Measurements from ENCODE around the gene MAP1A. TPM values are rescaled to one million over a fixed set of nuclear protein-coding genes. Genes with fewer than 3 reads are reported as not detected.

MAP1A gene
- total and polyA plus RNA-seq, 3 experiments from 2014 or later: 0.09 to 0.92 (median 0.75) TPM

- peaks cover 34 to 43% (median 42%) of the 10 kb centered on the region in 3 donors for H3K4me1 Mint-ChIP-seq
- ChIA-PET POLR2A (no interaction called here), CTCF (interaction anchor here (1.1 to 2.4 kb wide), 2 partner anchors 23 to 26 kb away, joined by 4 to 10 read pairs; no protein-coding TSS in a partner anchor)
- no peaks in the 10 kb centered on the region for H3K36me3 ChIP-seq (ENCODE audit: insufficient read depth, low read length)
- no peaks in the 10 kb centered on the region for H3K9me3 ChIP-seq (ENCODE audit: low read length)
- no peak overlapping the region for H3K27ac ChIP-seq (ENCODE audit: low read depth, low read length)
- H3K36me3 Mint-ChIP-seq: peaks cover 0 to 57% (median 4%) of the 10 kb centered on the region in 3 donors
- H3K9me3 Mint-ChIP-seq: no peaks in the 10 kb centered on the region
- H3K27me3 ChIP-seq (ENCODE audit: insufficient read depth, low read length, poor library complexity, severe bottlenecking): no peaks in the 10 kb centered on the region
- no peaks in the 10 kb centered on the region for H3K27me3 Mint-ChIP-seq
- H3K4me3 ChIP-seq (ENCODE audit: low read length): no peak overlapping the region
- peak overlapping the region in 3 of 8 donors; percentile 23 to 65 (median 61) for H3K27ac Mint-ChIP-seq
- H3K4me1 ChIP-seq (ENCODE audit: insufficient read depth, low read length): peaks cover 20% of the 10 kb centered on the region
- H3K4me3 Mint-ChIP-seq: no peak overlapping the region
- no peak for DNase-seq
Observed at GRCh38 chr15:43488790-43489189, 28.6 kb upstream of the MAP1A start.

DNA sequence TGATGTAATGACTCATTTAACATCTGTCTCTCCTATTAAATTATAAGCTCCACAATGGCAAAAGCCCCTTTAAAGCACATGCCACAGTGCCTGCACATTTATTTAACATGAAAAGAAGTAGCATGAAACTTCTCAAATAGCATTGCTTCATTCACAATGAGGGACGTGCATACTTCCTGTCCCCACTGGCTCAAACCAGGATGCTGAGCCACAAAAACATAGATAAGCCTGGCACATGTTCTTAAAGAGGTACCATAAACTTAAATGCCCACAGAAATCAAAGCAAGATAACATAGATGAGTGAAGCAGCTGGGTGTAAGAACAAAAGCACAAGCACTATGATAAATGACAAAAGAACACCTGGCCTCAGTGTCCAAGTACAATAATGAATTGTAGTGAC lies 28.2 kb upstream of the MAP1A start:
- Mint-ChIP-seq H3K4me1 (peaks cover 33 to 42% (median 41%) of the 10 kb centered on the region in 3 donors), H3K9me3 (no peaks in the 10 kb centered on the region), H3K27me3 (no peaks in the 10 kb centered on the region), H3K36me3 (peaks cover 0 to 53% (median 4%) of the 10 kb centered on the region in 3 donors), H3K27ac (peak overlapping the region in 7 of 8 donors; percentile 3 to 65 (median 31)), H3K4me3 (peak overlapping the region in 1 of 7 donors; percentile 23)
- ChIA-PET POLR2A (no interaction called here), CTCF (interaction anchor here (1.1 to 2.4 kb wide), 2 partner anchors 22 to 25 kb away, joined by 4 to 10 read pairs; no protein-coding TSS in a partner anchor)
- peaks cover 20% of the 10 kb centered on the region for H3K4me1 ChIP-seq (ENCODE audit: insufficient read depth, low read length)
- no peak for DNase-seq
- no peak overlapping the region for H3K27ac ChIP-seq (ENCODE audit: low read depth, low read length)
- no peaks in the 10 kb centered on the region for H3K9me3 ChIP-seq (ENCODE audit: low read length)
- no peak overlapping the region for H3K4me3 ChIP-seq (ENCODE audit: low read length)
- H3K27me3 ChIP-seq (ENCODE audit: insufficient read depth, low read length, poor library complexity, severe bottlenecking): no peaks in the 10 kb centered on the region
- H3K36me3 ChIP-seq (ENCODE audit: insufficient read depth, low read length): no peaks in the 10 kb centered on the region

DNA sequence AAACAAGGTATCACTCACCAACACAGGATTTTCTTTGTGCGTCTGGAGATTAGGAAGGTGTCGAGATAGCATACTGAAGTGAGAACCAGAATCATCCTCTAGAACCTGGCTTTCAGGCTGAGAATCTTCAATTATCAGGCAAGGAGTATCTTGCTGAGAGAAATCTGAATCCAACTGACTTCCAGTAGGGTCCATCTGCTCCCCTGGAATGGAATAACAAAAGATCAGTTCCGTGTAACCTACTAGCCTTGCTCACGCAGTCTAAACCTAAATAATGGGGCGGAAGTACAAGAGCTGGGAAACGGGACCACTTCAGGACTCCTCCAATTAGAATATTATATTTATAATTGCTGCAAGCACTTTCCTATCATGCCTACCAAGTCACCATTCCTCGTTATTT lies 25.1 kb upstream of the MAP1A start:
- Histone ChIP-seq H3K4me1 (ENCODE audit: insufficient read depth, low read length) (peaks cover 20% of the 10 kb centered on the region), H3K27me3 (ENCODE audit: insufficient read depth, low read length, poor library complexity, severe bottlenecking) (no peaks in the 10 kb centered on the region), H3K36me3 (ENCODE audit: insufficient read depth, low read length) (no peaks in the 10 kb centered on the region), H3K9me3 (ENCODE audit: low read length) (no peaks in the 10 kb centered on the region), H3K27ac (ENCODE audit: low read depth, low read length) (peak overlapping the region; percentile 92), H3K4me3 (ENCODE audit: low read length) (peak overlapping the region; percentile 85)
- Mint-ChIP-seq H3K4me1 (peaks cover 28 to 40% (median 38%) of the 10 kb centered on the region in 3 donors), H3K4me3 (peak overlapping the region; percentile 89 to 98 (median 94)), H3K36me3 (peaks cover 0 to 38% (median 2%) of the 10 kb centered on the region in 3 donors), H3K27ac (peak overlapping the region; percentile 75 to 99 (median 98)), H3K9me3 (no peaks in the 10 kb centered on the region), H3K27me3 (no peaks in the 10 kb centered on the region)
- CTCF ChIA-PET: interaction anchor here (2.6 kb wide), 1 partner anchor 19 kb away, joined by 20 read pairs; no protein-coding TSS in a partner anchor
- no peak for DNase-seq
- POLR2A ChIA-PET: interaction anchor here (2.3 kb wide), 1 partner anchor 19 kb away, joined by 27 read pairs; no protein-coding TSS in a partner anchor

- peak; percentile 91 to 97 (median 93) for DNase-seq
- Histone ChIP-seq H3K9me3 (ENCODE audit: low read length) (no peaks in the 10 kb centered on the region), H3K4me1 (ENCODE audit: insufficient read depth, low read length) (peaks cover 20% of the 10 kb centered on the region), H3K27ac (ENCODE audit: low read depth, low read length) (peak within 1 kb of the TSS; percentile 92), H3K4me3 (ENCODE audit: low read length) (peak within 1 kb of the TSS; percentile 85), H3K27me3 (ENCODE audit: insufficient read depth, low read length, poor library complexity, severe bottlenecking) (no peaks in the 10 kb centered on the region), H3K36me3 (ENCODE audit: insufficient read depth, low read length) (no peaks in the 10 kb centered on the region)
- Mint-ChIP-seq H3K4me3 (peak within 1 kb of the TSS; percentile 89 to 98 (median 94)), H3K27ac (peak within 1 kb of the TSS; percentile 75 to 99 (median 98)), H3K4me1 (peaks cover 28 to 40% (median 38%) of the 10 kb centered on the region in 3 donors), H3K27me3 (no peaks in the 10 kb centered on the region), H3K9me3 (no peaks in the 10 kb centered on the region), H3K36me3 (peaks cover 0 to 33% (median 2%) of the 10 kb centered on the region in 3 donors)
- ChIA-PET CTCF (interaction anchor here (1.2 to 2.6 kb wide), 2 partner anchors 18 to 22 kb away, joined by 3 to 20 read pairs; no protein-coding TSS in a partner anchor), POLR2A (interaction anchor here (2.3 kb wide), 1 partner anchor 18 kb away, joined by 27 read pairs; no protein-coding TSS in a partner anchor)
Observed at GRCh38 chr15:43492673-43493601, 24.5 kb upstream of the MAP1A start, which contains the start of gene TP53BP1. Gene TP53BP1, minus strand, starts transcription at chr15:43493156. Its CDS starts 113 bp downstream, at chr15:43493043.

DNA sequence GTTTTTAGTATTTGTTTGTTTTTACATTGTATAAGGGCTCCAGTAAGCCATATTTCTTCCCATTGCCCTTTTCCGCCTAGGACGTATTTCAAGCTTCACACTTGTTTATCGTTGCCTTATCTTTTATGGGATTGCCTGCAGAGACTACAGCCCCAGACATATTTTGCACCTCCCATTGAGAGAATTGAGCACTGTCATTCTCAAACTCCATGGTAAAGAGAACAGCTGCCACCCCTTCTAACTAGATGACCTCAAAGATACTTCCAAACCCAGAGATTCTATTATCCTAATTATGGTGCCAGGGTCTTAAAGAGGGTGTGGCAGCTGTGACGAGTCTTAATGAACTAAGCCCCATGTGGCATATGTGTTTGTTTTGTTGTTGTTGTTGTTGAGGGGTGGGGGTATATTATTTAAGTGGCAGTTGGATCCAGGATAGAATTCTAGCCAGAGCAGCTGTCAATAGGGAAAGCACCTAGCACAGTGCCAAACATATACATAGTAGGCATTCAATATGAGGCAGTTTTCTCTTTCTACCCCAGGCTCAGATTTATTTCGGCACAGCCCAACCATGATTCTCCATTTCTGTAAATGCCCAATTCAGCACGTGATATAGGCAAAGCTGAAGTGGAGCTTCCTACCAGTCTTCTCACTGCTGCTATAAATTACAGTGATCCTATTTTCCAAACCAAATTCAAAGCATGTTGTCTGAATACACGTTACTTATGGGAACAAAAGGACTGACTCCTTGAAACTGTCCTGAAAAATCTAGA lies 23.5 kb upstream of the MAP1A start:
- H3K4me3 ChIP-seq (ENCODE audit: low read length): peak overlapping the region; percentile 85
- no peak for DNase-seq
- H3K4me3 Mint-ChIP-seq: peak overlapping the region; percentile 89 to 98 (median 94)
- no peaks in the 10 kb centered on the region for H3K9me3 Mint-ChIP-seq
- H3K27ac Mint-ChIP-seq: peak overlapping the region; percentile 75 to 99 (median 98)
- no peaks in the 10 kb centered on the region for H3K27me3 Mint-ChIP-seq
- no peaks in the 10 kb centered on the region for H3K27me3 ChIP-seq (ENCODE audit: insufficient read depth, low read length, poor library complexity, severe bottlenecking)
- ChIA-PET POLR2A (interaction anchor here (2.3 kb wide), 1 partner anchor 17 kb away, joined by 27 read pairs; no protein-coding TSS in a partner anchor), CTCF (interaction anchor here (1.2 to 2.6 kb wide), 2 partner anchors 17 to 21 kb away, joined by 3 to 20 read pairs; no protein-coding TSS in a partner anchor)
- H3K36me3 Mint-ChIP-seq: peaks cover 0 to 26% (median 0%) of the 10 kb centered on the region in 3 donors
- no peaks in the 10 kb centered on the region for H3K36me3 ChIP-seq (ENCODE audit: insufficient read depth, low read length)
- peaks cover 20% of the 10 kb centered on the region for H3K4me1 ChIP-seq (ENCODE audit: insufficient read depth, low read length)
- peaks cover 26 to 38% (median 32%) of the 10 kb centered on the region in 3 donors for H3K4me1 Mint-ChIP-seq
- H3K27ac ChIP-seq (ENCODE audit: low read depth, low read length): peak overlapping the region; percentile 92
- no peaks in the 10 kb centered on the region for H3K9me3 ChIP-seq (ENCODE audit: low read length)

GRCh38 chr15:43498990-43499389 lies 18.4 kb upstream of the MAP1A start:
- no peak overlapping the region for H3K4me3 ChIP-seq (ENCODE audit: low read length)
- Mint-ChIP-seq H3K4me1 (peaks cover 0 to under 1% (median under 1%) of the 10 kb centered on the region in 3 donors), H3K27ac (peak overlapping the region in 1 of 8 donors; percentile 47), H3K36me3 (peaks cover 0 to 3% (median 1%) of the 10 kb centered on the region in 3 donors), H3K27me3 (no peaks in the 10 kb centered on the region), H3K4me3 (no peak overlapping the region), H3K9me3 (no peaks in the 10 kb centered on the region)
- H3K36me3 ChIP-seq (ENCODE audit: insufficient read depth, low read length): no peaks in the 10 kb centered on the region
- ChIA-PET POLR2A (no interaction called here), CTCF (no interaction called here)
- DNase-seq: no peak
- H3K4me1 ChIP-seq (ENCODE audit: insufficient read depth, low read length): no peaks in the 10 kb centered on the region
- H3K27ac ChIP-seq (ENCODE audit: low read depth, low read length): no peak overlapping the region
- no peaks in the 10 kb centered on the region for H3K9me3 ChIP-seq (ENCODE audit: low read length)
- no peaks in the 10 kb centered on the region for H3K27me3 ChIP-seq (ENCODE audit: insufficient read depth, low read length, poor library complexity, severe bottlenecking)

- Mint-ChIP-seq H3K4me1 (no peaks in the 10 kb centered on the region), H3K36me3 (peaks cover 0 to 3% (median 1%) of the 10 kb centered on the region in 3 donors), H3K4me3 (no peak overlapping the region), H3K27me3 (no peaks in the 10 kb centered on the region), H3K9me3 (no peaks in the 10 kb centered on the region), H3K27ac (no peak overlapping the region)
- POLR2A ChIA-PET: no interaction called here
- H3K27me3 ChIP-seq (ENCODE audit: insufficient read depth, low read length, poor library complexity, severe bottlenecking): no peaks in the 10 kb centered on the region
- no peak for DNase-seq
- H3K27ac ChIP-seq (ENCODE audit: low read depth, low read length): no peak overlapping the region
- H3K36me3 ChIP-seq (ENCODE audit: insufficient read depth, low read length): no peaks in the 10 kb centered on the region
- H3K4me1 ChIP-seq (ENCODE audit: insufficient read depth, low read length): no peaks in the 10 kb centered on the region
- CTCF ChIA-PET: interaction anchor here (1.2 kb wide), 1 partner anchor 15 kb away, joined by 3 read pairs; no protein-coding TSS in a partner anchor
- H3K4me3 ChIP-seq (ENCODE audit: low read length): no peak overlapping the region
- H3K9me3 ChIP-seq (ENCODE audit: low read length): no peaks in the 10 kb centered on the region
Observed at GRCh38 chr15:43499635-43500034, 17.8 kb upstream of the MAP1A start.

Data from CD8-positive, alpha-beta memory T cell (primary cell).